ENCODE results near the gene PRKCQ. TPM values are rescaled to one million over a fixed set of nuclear protein-coding genes. Genes with fewer than 3 reads are reported as not detected.

Gene PRKCQ
- total RNA-seq, 3 donors from 2014 or later, result 1.5 to 2.2 (median 1.6) TPM

- intact Hi-C loops (cut with DNase I, micrococcal nuclease), result loop anchor here in 1 of 2 donors (10.0 kb wide), 2 partner anchors 202 to 302 kb away; partner anchors contain the start of gene PFKFB3
- Histone ChIP-seq H3K4me1 (ENCODE audit: low read depth) (no peaks in the 10 kb centered on the region), H3K4me3 (no peak overlapping the region), H3K9me3 (no peaks in the 10 kb centered on the region), H3K36me3 (ENCODE audit: low read depth) (no peaks in the 10 kb centered on the region)
- TF ChIP-seq, protein P1, sequence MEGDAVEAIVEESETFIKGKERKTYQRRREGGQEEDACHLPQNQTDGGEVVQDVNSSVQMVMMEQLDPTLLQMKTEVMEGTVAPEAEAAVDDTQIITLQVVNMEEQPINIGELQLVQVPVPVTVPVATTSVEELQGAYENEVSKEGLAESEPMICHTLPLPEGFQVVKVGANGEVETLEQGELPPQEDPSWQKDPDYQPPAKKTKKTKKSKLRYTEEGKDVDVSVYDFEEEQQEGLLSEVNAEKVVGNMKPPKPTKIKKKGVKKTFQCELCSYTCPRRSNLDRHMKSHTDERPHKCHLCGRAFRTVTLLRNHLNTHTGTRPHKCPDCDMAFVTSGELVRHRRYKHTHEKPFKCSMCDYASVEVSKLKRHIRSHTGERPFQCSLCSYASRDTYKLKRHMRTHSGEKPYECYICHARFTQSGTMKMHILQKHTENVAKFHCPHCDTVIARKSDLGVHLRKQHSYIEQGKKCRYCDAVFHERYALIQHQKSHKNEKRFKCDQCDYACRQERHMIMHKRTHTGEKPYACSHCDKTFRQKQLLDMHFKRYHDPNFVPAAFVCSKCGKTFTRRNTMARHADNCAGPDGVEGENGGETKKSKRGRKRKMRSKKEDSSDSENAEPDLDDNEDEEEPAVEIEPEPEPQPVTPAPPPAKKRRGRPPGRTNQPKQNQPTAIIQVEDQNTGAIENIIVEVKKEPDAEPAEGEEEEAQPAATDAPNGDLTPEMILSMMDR (IDR thresholded peaks at IDR 0.05), result no peak
- no peak for DNase-seq
- no peak for ATAC-seq
Observed at GRCh38 chr10:6407034-6407721, 172.9 kb downstream of the PRKCQ start.

DNA sequence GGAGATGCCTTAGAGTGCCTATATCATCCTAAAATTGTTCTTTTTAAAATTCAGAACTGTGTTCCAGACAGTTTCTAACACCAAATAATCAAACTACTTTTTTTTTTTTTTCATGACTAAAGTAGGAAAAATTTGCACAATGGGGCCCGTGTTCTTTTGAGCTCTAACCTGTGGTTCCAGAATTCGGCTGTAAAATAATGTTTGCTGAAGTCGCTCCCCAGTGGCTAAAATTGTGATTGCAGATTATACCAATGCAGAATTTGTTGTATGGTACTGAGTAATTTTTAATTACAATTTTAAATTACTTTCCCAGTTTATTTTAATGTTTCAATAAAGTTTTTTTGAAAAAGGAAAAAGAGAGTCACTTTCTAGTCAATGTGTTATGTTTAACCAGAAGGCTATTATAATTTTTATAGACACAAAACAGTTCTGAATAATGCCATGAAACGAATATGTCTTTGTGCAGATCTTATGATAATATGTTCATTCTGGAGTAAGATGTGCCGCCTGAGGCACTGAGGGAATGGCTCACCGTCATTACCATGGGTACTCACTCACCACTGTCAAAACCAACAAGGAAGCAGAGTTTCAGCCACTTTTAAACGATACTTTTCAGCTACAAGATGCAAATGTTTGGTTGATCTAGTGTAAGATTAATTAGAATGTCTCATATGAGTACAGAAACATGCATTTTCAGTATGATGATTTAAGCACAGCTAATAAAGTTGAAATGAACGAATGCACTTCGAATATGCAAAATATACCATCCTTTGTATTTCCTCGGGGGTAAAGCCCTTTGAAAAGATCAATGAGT, 173.6 kb downstream of the PRKCQ start:
- Histone ChIP-seq H3K4me3 (no peak overlapping the region), H3K4me1 (ENCODE audit: low read depth) (peaks cover 3% of the 10 kb centered on the region), H3K36me3 (ENCODE audit: low read depth) (no peaks in the 10 kb centered on the region), H3K9me3 (no peaks in the 10 kb centered on the region)
- TF ChIP-seq, protein P1 (IDR thresholded peaks at IDR 0.05), result no peak
- ATAC-seq, result no peak
- DNase-seq, result peak in 1 of 3 donors; percentile 25
- intact Hi-C loops (cut with DNase I, micrococcal nuclease), result loop anchor here in 1 of 2 donors (10.0 kb wide), 2 partner anchors 202 to 302 kb away; partner anchors contain the start of gene PFKFB3

- intact Hi-C loops (cut with DNase I, micrococcal nuclease), result loop anchor here in 1 of 2 donors (10.0 kb wide), 2 partner anchors 201 to 301 kb away; partner anchors contain the start of gene PFKFB3
- ATAC-seq (no peak), DNase-seq (no peak)
- Histone ChIP-seq H3K36me3 (ENCODE audit: low read depth) (no peaks in the 10 kb centered on the region), H3K4me3 (no peak overlapping the region), H3K9me3 (no peaks in the 10 kb centered on the region), H3K4me1 (ENCODE audit: low read depth) (peaks cover 5% of the 10 kb centered on the region)
- TF ChIP-seq, protein P1 (IDR thresholded peaks at IDR 0.05), result no peak
Observed at GRCh38 chr10:6405713-6406112, 174.4 kb downstream of the PRKCQ start.

DNA sequence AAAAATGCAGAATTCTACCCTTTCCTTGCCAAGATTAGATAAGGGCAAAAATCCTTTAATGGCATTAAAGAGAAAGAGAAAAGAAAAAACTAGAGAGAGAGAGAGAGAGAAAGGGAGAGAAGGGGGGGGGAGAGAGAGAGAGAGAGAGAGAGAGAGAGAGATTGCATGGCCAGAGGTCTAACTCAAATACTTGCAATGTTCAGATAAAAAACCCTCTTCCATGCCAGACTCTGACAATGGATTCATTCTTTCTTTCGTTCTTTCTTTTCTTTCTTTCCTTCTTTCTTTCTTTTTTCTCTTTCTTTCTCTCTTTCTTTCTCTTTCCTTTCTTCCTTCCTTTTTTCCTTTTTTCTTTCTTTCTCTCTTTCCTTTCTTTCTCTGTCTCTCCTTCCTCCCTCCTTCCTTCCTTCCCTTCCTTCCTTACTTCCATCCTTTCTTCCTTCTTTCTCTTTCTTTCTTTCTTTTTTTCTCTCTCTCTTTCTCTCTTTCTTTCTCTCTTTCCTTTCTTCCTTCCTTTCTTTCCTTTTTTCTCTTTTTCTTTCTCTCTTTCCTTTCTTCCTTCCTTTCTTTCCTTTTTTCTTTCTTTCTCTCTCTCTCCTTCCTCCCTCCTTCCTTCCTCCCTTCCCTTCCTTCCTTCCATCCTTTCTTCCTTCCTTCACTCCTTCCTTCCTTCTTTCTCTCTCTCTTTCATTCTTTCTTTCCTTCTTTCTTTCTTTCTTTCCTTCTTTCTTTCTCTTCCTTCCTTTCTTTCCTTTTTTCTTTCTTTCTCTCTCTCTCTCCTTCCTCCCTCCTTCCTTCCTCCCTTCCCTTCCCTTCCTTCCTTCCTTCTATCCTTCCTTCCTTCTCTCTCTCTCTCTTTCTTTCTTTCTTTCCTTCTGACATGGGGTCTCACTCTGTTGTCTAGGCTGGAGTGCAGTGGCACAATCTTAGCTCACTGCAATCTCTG, 175.7 kb downstream of the PRKCQ start:
- Histone ChIP-seq H3K9me3 (no peaks in the 10 kb centered on the region), H3K4me1 (ENCODE audit: low read depth) (peaks cover 5% of the 10 kb centered on the region), H3K36me3 (ENCODE audit: low read depth) (no peaks in the 10 kb centered on the region), H3K4me3 (no peak overlapping the region)
- ATAC-seq (no peak), DNase-seq (no peak)
- intact Hi-C loops (cut with DNase I, micrococcal nuclease), result loop anchor here (5.0 to 10.0 kb wide), 4 partner anchors 200 to 300 kb away; partner anchors contain the start of gene PFKFB3 (in 2 of the 2)
- TF ChIP-seq, protein P1 (IDR thresholded peaks at IDR 0.05), result no peak

- no peak for ATAC-seq
- intact Hi-C loops (cut with DNase I, micrococcal nuclease), result loop anchor here (5.0 to 10.0 kb wide), 4 partner anchors 198 to 298 kb away; partner anchors contain the start of gene PFKFB3 (in 2 of the 2)
- H3K36me3 ChIP-seq (ENCODE audit: low read depth), result no peaks in the 10 kb centered on the region
- DNase-seq, result no peak
- TF ChIP-seq, protein P1 (IDR thresholded peaks at IDR 0.05), result no peak
- peaks cover 5% of the 10 kb centered on the region for H3K4me1 ChIP-seq (ENCODE audit: low read depth)
- H3K4me3 ChIP-seq, result no peak overlapping the region
- H3K9me3 ChIP-seq, result no peaks in the 10 kb centered on the region
Observed at GRCh38 chr10:6402960-6403359, 177.1 kb downstream of the PRKCQ start.
